Gastrocnemius medialis (tissue), 4 donors: ENCODE data around the gene MAP3K13.

Experiments
- CTCF ChIP-seq, 5 experiments: fragments of 450-650 bp in 3 of 5; fragments of 200-600 bp in 2 of 5; sonication (generic) in 2 of 5; IDR thresholded peaks in 4 of 5; conservative IDR thresholded peaks in 1 of 5; 1 replicate in 4 of 5; 2 replicates in 1 of 5; pipeline ENCODE4 v1.5.1; 2016 to 2019; ENCODE audit warnings: antibody characterized with exemption in 5 of 5, mild to moderate bottlenecking in 3 of 5, moderate library complexity in 3 of 5
- POLR2A ChIP-seq, 2 donors: fragments of 450-650 bp; IDR thresholded peaks; one replicate each; pipeline ENCODE4 v1.6.1; 2017; ENCODE audit warnings: antibody characterized with exemption in 2 of 2, mild to moderate bottlenecking in 2 of 2, moderate library complexity in 2 of 2

DNA sequence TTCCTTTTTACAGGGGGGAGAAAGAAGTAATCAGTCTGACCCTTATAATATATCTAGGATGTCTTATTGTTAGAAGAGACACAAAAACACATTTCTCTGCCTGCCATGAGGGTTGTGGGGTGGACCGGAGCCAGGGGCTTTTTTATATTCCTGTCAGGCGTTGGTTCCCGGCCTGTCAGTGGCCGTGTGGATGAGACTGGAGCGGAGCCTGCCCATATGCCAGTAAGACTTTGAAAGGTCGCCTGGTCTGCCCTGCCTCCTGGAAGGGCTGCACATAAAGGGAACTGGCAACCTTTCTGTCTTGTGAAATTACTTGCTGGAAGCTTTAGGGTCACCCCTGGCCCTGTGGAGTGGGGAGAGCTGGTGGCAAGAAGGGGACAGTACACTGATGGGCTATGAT, 34.7 kb downstream of the MAP3K13 start:
- TF ChIP-seq POLR2A (IDR thresholded peaks at IDR 0.05) (no peak), CTCF (IDR thresholded peaks at IDR 0.05 in 4 of 5, conservative IDR thresholded peaks at IDR 0.05 in 1 of 5) (no peak)
